Endodermal cell (in vitro differentiated cells): ENCODE measurements around the gene LRMDA. TPM values are rescaled to one million over a fixed set of nuclear protein-coding genes. Genes with fewer than 3 reads are reported as not detected.

ENCODE experiments used
- DNase-seq: peaks from one replicate; pipeline ENCODE4 v3.0.0-alpha.2; 2017
- H3K27ac ChIP-seq: 2 replicates; pipeline ENCODE4 v1.5.1; 2013; ENCODE audit warnings: mild to moderate bottlenecking, low read depth, low read length, moderate library complexity
- H3K27me3 ChIP-seq: 2 replicates; pipeline ENCODE4 v1.6.1; 2013; ENCODE audit warnings: mild to moderate bottlenecking, low read length, moderate library complexity; ENCODE audit not compliant: insufficient read depth, control insufficient read depth, poor library complexity, severe bottlenecking
- H3K36me3 ChIP-seq: 2 replicates; pipeline ENCODE4 v1.7.0; 2013; ENCODE audit warnings: mild to moderate bottlenecking, low read length, moderate library complexity; ENCODE audit not compliant: control insufficient read depth, insufficient read depth
- H3K4me1 ChIP-seq: one replicate; pipeline ENCODE4 v1.7.0; 2013; ENCODE audit warnings: low read length; ENCODE audit not compliant: control insufficient read depth, insufficient read depth
- H3K4me3 ChIP-seq: 2 replicates; pipeline ENCODE4 v1.5.1; 2013; ENCODE audit warnings: mild to moderate bottlenecking, low read length, moderate library complexity
- H3K9ac ChIP-seq: 2 replicates; pipeline ENCODE4 v1.6.1; 2013; ENCODE audit warnings: mild to moderate bottlenecking, low read length, moderate library complexity; ENCODE audit not compliant: poor library complexity, severe bottlenecking; ENCODE audit errors: extremely low read depth
- H3K9me3 ChIP-seq: 2 replicates; pipeline ENCODE4 v1.6.1; 2013; ENCODE audit warnings: mild to moderate bottlenecking, low read length, moderate library complexity; ENCODE audit not compliant: control insufficient read depth
- H3K27ac Mint-ChIP-seq: 2 replicates; pipeline ENCODE4 v1.8.0; 2020; ENCODE audit warnings: mixed read lengths
- H3K27me3 Mint-ChIP-seq: 2 replicates; pipeline ENCODE4 v1.8.0; 2021; ENCODE audit warnings: mild to moderate bottlenecking, mixed read lengths; ENCODE audit not compliant: insufficient read depth
- H3K36me3 Mint-ChIP-seq: 2 replicates; pipeline ENCODE4 v1.8.0; 2020; ENCODE audit warnings: low read depth, mixed read lengths
- H3K4me1 Mint-ChIP-seq: 2 replicates; pipeline ENCODE4 v1.8.0; 2020; ENCODE audit warnings: mixed read lengths
- H3K4me3 Mint-ChIP-seq: 2 replicates; pipeline ENCODE4 v1.8.0; 2020; ENCODE audit warnings: mild to moderate bottlenecking, moderate library complexity, mixed read lengths
- H3K9me3 Mint-ChIP-seq: 2 replicates; pipeline ENCODE4 v1.8.0; 2020; ENCODE audit warnings: mild to moderate bottlenecking, mixed read lengths
- CTCF ChIP-seq: fragments of 200-600 bp; sonication (generic); conservative IDR thresholded peaks from 2 replicates; pipeline ENCODE4 v1.5.0; 2021; ENCODE audit warnings: antibody characterized with exemption, mild to moderate bottlenecking
- WGBS, 2 experiments: methylation state at CpG; one replicate each; pipeline versions ENCODE4 v1.1.5 to v1.1.7; 2013; ENCODE audit warnings: missing lambda C conversion rate in 2 of 2, mixed read lengths in 1 of 2; ENCODE audit not compliant: insufficient coverage in 1 of 2, insufficient read length in 1 of 2; 5-methylcytosine and 5-hydroxymethylcytosine counted together
- total RNA-seq, 2 donors: library from RNA; stranded (reverse); fragmentation: NEBNext Ultra II Directional in 1 of 2; extraction: Animal tissue kit (Norgen Biotek cat#: 25700) in 1 of 2; gene quantifications; 2 replicates in 1 of 2; 3 replicates in 1 of 2; pipeline ENCODE4 v1.2.1, GENCODE V29; 2021

Gene LRMDA
- total RNA-seq, 2 donors from 2014 or later, result 1.7 to 5.1 TPM

GRCh38 chr10:75394221-75394620, 37.2 kb upstream of the LRMDA start:
- 83 to 88% methylated on average over 7 of the region's 7 CpGs for whole genome bisulfite sequencing, 2 experiments
- DNase-seq, result no peak
- Mint-ChIP-seq H3K27ac (no peak overlapping the region), H3K36me3 (no peaks in the 10 kb centered on the region), H3K27me3 (peaks cover 95% of the 10 kb centered on the region), H3K4me3 (no peak overlapping the region), H3K9me3 (no peaks in the 10 kb centered on the region), H3K4me1 (peaks cover 11% of the 10 kb centered on the region)
- Histone ChIP-seq H3K36me3 (no peaks in the 10 kb centered on the region), H3K9me3 (no peaks in the 10 kb centered on the region), H3K27me3 (peaks cover 90% of the 10 kb centered on the region), H3K4me1 (no peaks in the 10 kb centered on the region), H3K4me3 (no peak overlapping the region), H3K27ac (no peak overlapping the region), H3K9ac (no peak overlapping the region)
- no peak for TF ChIP-seq CTCF

GRCh38 chr10:75395066-75395931, 36.1 kb upstream of the LRMDA start:
- Mint-ChIP-seq H3K4me1 (peaks cover 12% of the 10 kb centered on the region), H3K4me3 (peak overlapping the region; percentile 49), H3K9me3 (no peaks in the 10 kb centered on the region), H3K36me3 (no peaks in the 10 kb centered on the region), H3K27ac (no peak overlapping the region), H3K27me3 (peaks cover 98% of the 10 kb centered on the region)
- Histone ChIP-seq H3K27me3 (peaks cover 98% of the 10 kb centered on the region), H3K27ac (peak overlapping the region; percentile 77), H3K9me3 (no peaks in the 10 kb centered on the region), H3K4me1 (peaks cover 2% of the 10 kb centered on the region), H3K9ac (no peak overlapping the region), H3K36me3 (no peaks in the 10 kb centered on the region), H3K4me3 (peak overlapping the region; percentile 73)
- DNase-seq, result peak; percentile 89
- WGBS, 2 experiments, result 10 to 25% methylated on average over 16 to 64 of the region's 64 CpGs
- TF ChIP-seq CTCF, result peak; percentile 97

DNA sequence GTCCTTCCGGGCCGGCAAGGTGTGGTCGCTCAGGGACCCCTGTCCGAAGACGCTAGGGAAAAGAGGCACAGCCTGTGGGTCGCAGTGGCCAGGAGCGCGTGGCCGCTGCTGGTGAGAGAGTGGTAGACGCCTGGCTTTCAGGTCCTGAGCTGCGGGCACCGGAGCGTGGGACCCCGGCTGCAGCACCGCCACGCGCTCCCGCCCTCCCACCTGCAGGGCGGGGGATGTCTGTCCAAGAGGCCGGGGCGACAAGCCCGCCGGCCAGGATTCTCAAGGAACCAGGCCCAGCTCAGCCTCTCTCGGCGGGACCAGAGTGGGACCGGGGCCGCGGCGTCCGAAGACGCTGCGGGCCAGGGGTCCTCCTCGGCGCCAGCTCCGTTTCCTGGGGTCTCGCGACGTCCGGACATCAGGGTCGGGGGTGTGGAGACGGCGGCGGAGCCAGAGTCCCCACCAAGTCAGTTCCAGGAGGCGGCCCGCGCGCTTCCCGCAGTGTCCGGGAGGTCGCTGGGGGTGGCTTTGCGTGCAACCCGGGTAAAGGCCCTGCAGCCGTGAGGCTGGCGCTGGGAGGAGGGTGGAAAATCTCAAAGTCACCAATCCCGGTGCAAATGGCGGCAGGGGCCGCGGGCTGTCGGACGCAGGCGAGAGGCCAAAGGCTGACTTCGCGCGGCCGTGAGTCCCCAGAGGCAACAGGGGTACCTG, 35.3 kb upstream of the LRMDA start:
- no peak overlapping the region for H3K27ac Mint-ChIP-seq
- peaks cover 98% of the 10 kb centered on the region for H3K27me3 Mint-ChIP-seq
- H3K4me3 Mint-ChIP-seq, result peak overlapping the region; percentile 49

More for the DNA sequence above, 35.3 kb upstream of the LRMDA start:
- DNase-seq, result peak; percentile 78
- TF ChIP-seq CTCF, result no peak
- Histone ChIP-seq H3K27ac (peak overlapping the region; percentile 77), H3K9me3 (no peaks in the 10 kb centered on the region), H3K36me3 (no peaks in the 10 kb centered on the region), H3K27me3 (peaks cover 99% of the 10 kb centered on the region), H3K4me3 (peak overlapping the region; percentile 73), H3K4me1 (peaks cover 2% of the 10 kb centered on the region), H3K9ac (no peak overlapping the region)
- peaks cover 15% of the 10 kb centered on the region for H3K4me1 Mint-ChIP-seq
- H3K9me3 Mint-ChIP-seq, result no peaks in the 10 kb centered on the region
- H3K36me3 Mint-ChIP-seq, result no peaks in the 10 kb centered on the region
- WGBS, 2 experiments, result 4% methylated on average over 14 to 65 of the region's 65 CpGs
